HepG2 (cell line): ENCODE data around the gene TRIM54. TPM values are rescaled to one million over a fixed set of nuclear protein-coding genes. Genes with fewer than 3 reads are reported as not detected.

Experiments
- ATAC-seq: fragments of 200-7000 bp; cut with Tn5 transposase; 3 replicates; pipeline ENCODE4 v1.9.1; 2020; ENCODE audit warnings: mild to moderate bottlenecking, moderate library complexity
- BruUV-seq: library from RNA; stranded (reverse); fragments of 400-500 nt; replicated peaks from 2 replicates; lab custom pipeline; 2021; lab: Mats Ljungman, UMichigan
- CTCF ChIA-PET: fragments of 300-600 bp; formaldehyde crosslinking; extraction: SDS; loops from one replicate; lab custom pipeline; 2021; ENCODE audit warnings: low total read pairs, inconsistent platforms, low intra/inter-chr PET ratio; lab: Yijun Ruan, JAX
- POLR2A ChIA-PET: fragments of 350-600 bp; sonication (Branson Sonifier 250); formaldehyde crosslinking; loops from one replicate; lab custom pipeline; 2020; ENCODE audit warnings: antibody characterized with exemption, inconsistent platforms; lab: Yijun Ruan, JAX
- DNase-seq: peaks from one replicate; pipeline ENCODE4 v3.0.0-alpha.2; 2015; ENCODE audit warnings: low spot score
- FAIRE-seq: peaks from 3 replicates; lab custom pipeline; 2011; peaks lifted over from hg19 to GRCh38; lab: Jason Lieb, UNC
- H2AFZ ChIP-seq: one replicate; pipeline ENCODE4 v1.6.1; 2011; ENCODE audit warnings: low read length, inconsistent platforms
- H3K27ac ChIP-seq: fragments of 300-600 bp; 3 replicates; pipeline ENCODE4 v1.8.0; 2011; ENCODE audit warnings: mixed run types, mild to moderate bottlenecking, mixed read lengths, low read length, inconsistent platforms; ENCODE audit not compliant: insufficient read depth; ENCODE audit errors: extremely low read length
- H3K27me3 ChIP-seq, 2 experiments: fragments of 200-600 bp in 1 of 2; 2 replicates in 1 of 2; 3 replicates in 1 of 2; pipeline versions ENCODE4 v1.6.0 to v1.8.0; 2011; ENCODE audit warnings: low read length in 2 of 2, mild to moderate bottlenecking in 2 of 2, moderate library complexity in 2 of 2, inconsistent platforms in 1 of 2; ENCODE audit not compliant: insufficient read depth in 2 of 2, control insufficient read depth in 1 of 2
- H3K36me3 ChIP-seq, 2 experiments: fragments of 200-600 bp in 1 of 2; replicated peaks in 1 of 2; 2 replicates in 1 of 2; 3 replicates in 1 of 2; pipeline versions ENCODE4 v1.5.1 to v1.8.0; 2011; ENCODE audit warnings: low read length in 2 of 2, inconsistent platforms in 1 of 2; ENCODE audit not compliant: insufficient read depth in 2 of 2, control insufficient read depth in 1 of 2
- H3K4me1 ChIP-seq: 2 replicates; pipeline ENCODE4 v1.5.1; 2012; ENCODE audit warnings: low read length, inconsistent platforms; ENCODE audit not compliant: insufficient read depth
- H3K4me2 ChIP-seq: 2 replicates; pipeline ENCODE4 v1.6.0; 2011; ENCODE audit warnings: low read depth, low read length, inconsistent platforms
- H3K4me3 ChIP-seq, 3 experiments: fragments of 200-600 bp in 1 of 3; sonication (generic), shearing (Covaris generic) in 1 of 3; replicated peaks in 1 of 3; 2 replicates each; pipeline ENCODE4 v1.5.1; 2011 to 2016; ENCODE audit warnings: low read length in 3 of 3, inconsistent platforms in 2 of 3, low read depth in 2 of 3, mild to moderate bottlenecking in 2 of 3, control low read depth in 1 of 3, mixed read lengths in 1 of 3; ENCODE audit not compliant: insufficient read depth in 1 of 3
- H3K79me2 ChIP-seq: one replicate; pipeline ENCODE4 v1.6.1; 2011; ENCODE audit warnings: low read length, inconsistent platforms; ENCODE audit not compliant: insufficient read depth
- H3K9ac ChIP-seq: 2 replicates; pipeline ENCODE4 v1.6.0; 2011; ENCODE audit warnings: mild to moderate bottlenecking, low read depth, low read length, inconsistent platforms; ENCODE audit not compliant: insufficient read depth
- H3K9me3 ChIP-seq: 2 replicates; pipeline ENCODE4 v1.5.1; 2012; ENCODE audit warnings: mild to moderate bottlenecking, low read length
- H4K20me1 ChIP-seq: 2 replicates; pipeline ENCODE4 v1.6.0; 2011; ENCODE audit warnings: inconsistent platforms, mild to moderate bottlenecking, low read length, moderate library complexity; ENCODE audit not compliant: insufficient read depth
- ARID4A ChIP-seq: sonication (generic); formaldehyde crosslinking; IDR thresholded peaks from 2 replicates; pipeline ENCODE4 v1.5.0; 2020; ENCODE audit warnings: mild to moderate bottlenecking, missing genetic modification reagents, borderline replicate concordance
- CC2D1A ChIP-seq: sonication (generic); formaldehyde crosslinking; IDR thresholded peaks from 2 replicates; pipeline ENCODE4 v1.8.1; 2023; ENCODE audit warnings: mild to moderate bottlenecking, missing genetic modification reagents
- CHD4 ChIP-seq: fragments of 200-600 bp; sonication (generic); IDR thresholded peaks from 2 replicates; pipeline ENCODE4 v1.7.0; 2017; ENCODE audit warnings: mild to moderate bottlenecking, low read length, borderline replicate concordance
- GPBP1L1 ChIP-seq: sonication (generic); formaldehyde crosslinking; IDR thresholded peaks from 2 replicates; pipeline ENCODE4 v1.5.0; 2020; ENCODE audit warnings: mild to moderate bottlenecking, missing genetic modification reagents
- NR2F2 ChIP-seq: IDR thresholded peaks from 2 replicates; pipeline ENCODE4 v1.6.1; 2012; ENCODE audit warnings: low read depth, inconsistent platforms, borderline replicate concordance
- PRDM4 ChIP-seq: sonication (generic); formaldehyde crosslinking; IDR thresholded peaks from 2 replicates; pipeline ENCODE4 v1.9.0; 2021; ENCODE audit warnings: missing genetic modification reagents, borderline replicate concordance
- ZNF142 ChIP-seq: sonication (generic); formaldehyde crosslinking; IDR thresholded peaks from 2 replicates; pipeline ENCODE4 v1.4.0; 2020; ENCODE audit warnings: missing genetic modification reagents
- ZNF20 ChIP-seq: sonication (generic); formaldehyde crosslinking; IDR thresholded peaks from 2 replicates; pipeline ENCODE4 v1.4.0; 2020; ENCODE audit warnings: mild to moderate bottlenecking, moderate library complexity, missing genetic modification reagents
- ZNF256 ChIP-seq: sonication (generic); formaldehyde crosslinking; conservative IDR thresholded peaks from 2 replicates; pipeline ENCODE4 v1.4.0; 2020; ENCODE audit warnings: missing genetic modification reagents
- ZNF484 ChIP-seq: sonication (generic); formaldehyde crosslinking; IDR thresholded peaks from 2 replicates; pipeline ENCODE4 v1.5.1; 2020; ENCODE audit warnings: mild to moderate bottlenecking, low read depth, missing genetic modification reagents, borderline replicate concordance
- WGBS: methylation state at CpG from one replicate; pipeline ENCODE4 v1.1.6; 2017; ENCODE audit warnings: low lambda C conversion rate; 5-methylcytosine and 5-hydroxymethylcytosine counted together
- in situ Hi-C: cut with HindIII; loops from 2 replicates; pipeline ENCODE4 v1.10.0; 2017; ENCODE audit warnings: low pct_unique_long_range_greater_than_20kb; ENCODE audit not compliant: extremely low pct_ligation_motif_present
- intact Hi-C: fragments of 100-400 bp; cut with micrococcal nuclease; formaldehyde crosslinking; loops from one replicate; pipeline ENCODE4 v1.10.0; 2022; ENCODE audit not compliant: unreplicated experiment
- polyA plus RNA-seq, 8 experiments: library from polyadenylated mRNA; depleted of rRNA in 3 of 8; stranded (reverse) in 7 of 8; unstranded in 1 of 8; fragments of >200 nt; fragmentation: Illumina TruSeq in 4 of 8; extraction: Trizol in 4 of 8; gene quantifications; 2 replicates each; pipeline versions ENCODE4 v1.2.1 to v1.2.3, GENCODE V29; 2011 to 2016; ENCODE audit warnings: low read depth in 4 of 8, missing spikeins in 1 of 8, mixed read lengths in 1 of 8; ENCODE audit not compliant: insufficient read depth in 1 of 8
- total RNA-seq, 5 experiments: library from RNA; depleted of rRNA; stranded (reverse); fragments of >200 nt; fragmentation: Illumina TruSeq; extraction: Trizol; gene quantifications; 2 replicates each; pipeline ENCODE4 v1.2.3, GENCODE V29; 2016; ENCODE audit warnings: low read depth in 1 of 5

The TRIM54 gene
- total and polyA plus RNA-seq, 2 of the 13 experiments (the other 11 are each of a cell fraction or from before 2014, with no cell fraction given), result 0.07 to 0.13 TPM

- intact Hi-C loops, result no loop called here
- H4K20me1 ChIP-seq, result no peaks in the 10 kb centered on the region
- DNase-seq, result no peak
- no peak for TF ChIP-seq ZNF256 (CRISPR knock-in tag)
- no peak for TF ChIP-seq GPBP1L1
- no peak for TF ChIP-seq ZNF20 (CRISPR knock-in tag)
- TF ChIP-seq NR2F2, result no peak
- TF ChIP-seq PRDM4 (CRISPR knock-in tag), result no peak
- TF ChIP-seq CC2D1A (CRISPR knock-in tag), result no peak
- TF ChIP-seq CHD4, result no peak
- no peak for TF ChIP-seq ZNF484 (CRISPR knock-in tag)
- no peak for TF ChIP-seq ARID4A (CRISPR knock-in tag)
- no peak for TF ChIP-seq ZNF142 (CRISPR knock-in tag)
Observed at GRCh38 chr2:27315122-27315521, 32.9 kb downstream of the TRIM54 start.

More at GRCh38 chr2:27315122-27315521, 32.9 kb downstream of the TRIM54 start:
- Histone ChIP-seq H3K79me2 (no peaks in the 10 kb centered on the region), H3K9me3 (no peaks in the 10 kb centered on the region), H3K9ac (no peak overlapping the region), H3K36me3 (peaks cover 0 to 2% of the 10 kb centered on the region in 2 experiments; a peak in 1 of 5 replicates), H3K27me3 (no peaks in the 10 kb centered on the region), H3K4me3 (no peak overlapping the region), H3K4me2 (no peak overlapping the region), H2AFZ (no peak overlapping the region), H3K27ac (no peak overlapping the region), H3K4me1 (peaks cover 31% of the 10 kb centered on the region)
- POLR2A ChIA-PET, result interaction anchor here (1.2 to 1.6 kb wide), 2 partner anchors 12 to 56 kb away, joined by 3 to 6 read pairs; no protein-coding TSS in a partner anchor
- ATAC-seq (no peak), FAIRE-seq (no peak)
- in situ Hi-C loops, result no loop called here
- CTCF ChIA-PET, result no interaction called here
- 92% methylated on average over 8 of the region's 8 CpGs for WGBS
- no TSS peak for BruUV-seq
